Measurements from ENCODE around the gene SCARF2. TPM values are rescaled to one million over a fixed set of nuclear protein-coding genes. Genes with fewer than 3 reads are reported as not detected.

Gene SCARF2
- total and polyA plus RNA-seq, 2 experiments from 2014 or later, result 1.8 to 16.6 TPM

DNA sequence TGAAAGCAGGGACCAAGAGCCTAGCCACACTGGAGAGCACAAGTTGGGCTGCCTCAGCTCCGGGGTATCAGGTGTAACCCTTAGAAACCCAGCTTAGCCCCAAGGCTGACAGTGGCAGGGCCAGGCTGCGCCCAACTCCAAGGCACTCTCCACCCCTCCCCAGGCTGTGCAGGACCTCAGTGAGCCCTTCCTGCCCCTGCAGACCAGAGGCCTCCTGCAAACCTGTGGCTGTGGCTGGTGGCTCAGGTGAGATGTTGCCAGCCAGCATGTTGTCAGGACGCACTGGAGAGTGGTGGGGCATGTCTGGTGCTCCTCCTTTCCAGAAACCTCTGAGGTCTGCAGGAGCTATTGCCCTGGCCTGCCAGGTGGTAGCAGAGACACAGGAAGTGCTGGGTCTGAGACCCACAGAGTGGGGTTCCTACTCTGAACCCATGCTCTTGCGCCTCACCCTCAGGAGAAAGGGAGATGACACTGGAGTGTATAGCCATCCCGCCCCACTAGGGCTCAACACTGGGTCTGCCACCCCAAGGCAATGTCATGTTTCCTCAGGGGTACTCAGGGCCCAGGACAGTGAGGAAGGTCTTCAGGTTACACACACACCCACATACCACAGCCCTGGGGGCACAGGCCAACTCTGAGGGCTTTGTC lies 2.4 kb upstream of the SCARF2 start:
- H3K4me3 Mint-ChIP-seq, result no peak overlapping the region
- Histone ChIP-seq H4K20me1 (replicated peaks; ENCODE audit: insufficient read depth) (peaks cover 2% of the 10 kb centered on the region; the same call in 1 of the 2 replicates), H3K4me3 (no peak overlapping the region), H2AFZ (no peak overlapping the region), H3K27me3 (ENCODE audit: insufficient read depth) (peaks cover 45% of the 10 kb centered on the region), H3K79me2 (replicated peaks; ENCODE audit: insufficient read depth) (peaks cover 9% of the 10 kb centered on the region), H3K4me2 (no peak overlapping the region), H3K36me3 (ENCODE audit: insufficient read depth) (no peaks in the 10 kb centered on the region), H3K4me1 (ENCODE audit: insufficient read depth) (peaks cover 7% of the 10 kb centered on the region; the same call in 1 of the 2 replicates), H3F3A (replicated peaks; ENCODE audit: low read depth) (0 out of 2 replicates have a peak, but pooled peaks cover 3% of the 10 kb centered on the region), H3K27ac (ENCODE audit: low read depth) (no peak overlapping the region), H3K9me2 (ENCODE audit: insufficient read depth) (no peaks in the 10 kb centered on the region)
- H3K27ac Mint-ChIP-seq, result no peak overlapping the region
- peaks cover 34% of the 10 kb centered on the region for H3K27me3 Mint-ChIP-seq (ENCODE audit: insufficient read depth, low read depth, poor library complexity)
- TF ChIP-seq STAT1 (IDR thresholded peaks at IDR 0.05; ENCODE audit: unreplicated experiment) (no peak), EZH2 (IDR thresholded peaks at IDR 0.05; ENCODE audit: low read depth, unreplicated experiment) (no peak), ZNF114 (CRISPR knock-in tag; IDR thresholded peaks at IDR 0.05) (no peak), ZNF331 (CRISPR knock-in tag; IDR thresholded peaks at IDR 0.05; ENCODE audit: low read depth) (no peak), JUNB (IDR thresholded peaks at IDR 0.05; ENCODE audit: unreplicated experiment) (no peak), EZH2phosphoT487 (IDR thresholded peaks at IDR 0.05; ENCODE audit: unreplicated experiment) (no peak), CREB1 (CRISPR knock-in tag; IDR thresholded peaks at IDR 0.05; ENCODE audit: low read depth) (no peak), POLR2AphosphoS5 (IDR thresholded peaks at IDR 0.05; ENCODE audit: low read depth) (no peak), NANOG (IDR thresholded peaks at IDR 0.05; ENCODE audit: borderline replicate concordance) (no peak)
- TF ChIP-seq, protein P1, sequence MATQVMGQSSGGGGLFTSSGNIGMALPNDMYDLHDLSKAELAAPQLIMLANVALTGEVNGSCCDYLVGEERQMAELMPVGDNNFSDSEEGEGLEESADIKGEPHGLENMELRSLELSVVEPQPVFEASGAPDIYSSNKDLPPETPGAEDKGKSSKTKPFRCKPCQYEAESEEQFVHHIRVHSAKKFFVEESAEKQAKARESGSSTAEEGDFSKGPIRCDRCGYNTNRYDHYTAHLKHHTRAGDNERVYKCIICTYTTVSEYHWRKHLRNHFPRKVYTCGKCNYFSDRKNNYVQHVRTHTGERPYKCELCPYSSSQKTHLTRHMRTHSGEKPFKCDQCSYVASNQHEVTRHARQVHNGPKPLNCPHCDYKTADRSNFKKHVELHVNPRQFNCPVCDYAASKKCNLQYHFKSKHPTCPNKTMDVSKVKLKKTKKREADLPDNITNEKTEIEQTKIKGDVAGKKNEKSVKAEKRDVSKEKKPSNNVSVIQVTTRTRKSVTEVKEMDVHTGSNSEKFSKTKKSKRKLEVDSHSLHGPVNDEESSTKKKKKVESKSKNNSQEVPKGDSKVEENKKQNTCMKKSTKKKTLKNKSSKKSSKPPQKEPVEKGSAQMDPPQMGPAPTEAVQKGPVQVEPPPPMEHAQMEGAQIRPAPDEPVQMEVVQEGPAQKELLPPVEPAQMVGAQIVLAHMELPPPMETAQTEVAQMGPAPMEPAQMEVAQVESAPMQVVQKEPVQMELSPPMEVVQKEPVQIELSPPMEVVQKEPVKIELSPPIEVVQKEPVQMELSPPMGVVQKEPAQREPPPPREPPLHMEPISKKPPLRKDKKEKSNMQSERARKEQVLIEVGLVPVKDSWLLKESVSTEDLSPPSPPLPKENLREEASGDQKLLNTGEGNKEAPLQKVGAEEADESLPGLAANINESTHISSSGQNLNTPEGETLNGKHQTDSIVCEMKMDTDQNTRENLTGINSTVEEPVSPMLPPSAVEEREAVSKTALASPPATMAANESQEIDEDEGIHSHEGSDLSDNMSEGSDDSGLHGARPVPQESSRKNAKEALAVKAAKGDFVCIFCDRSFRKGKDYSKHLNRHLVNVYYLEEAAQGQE (IDR thresholded peaks at IDR 0.05; ENCODE audit: unreplicated experiment), result no peak
- TF ChIP-seq, protein P2, sequence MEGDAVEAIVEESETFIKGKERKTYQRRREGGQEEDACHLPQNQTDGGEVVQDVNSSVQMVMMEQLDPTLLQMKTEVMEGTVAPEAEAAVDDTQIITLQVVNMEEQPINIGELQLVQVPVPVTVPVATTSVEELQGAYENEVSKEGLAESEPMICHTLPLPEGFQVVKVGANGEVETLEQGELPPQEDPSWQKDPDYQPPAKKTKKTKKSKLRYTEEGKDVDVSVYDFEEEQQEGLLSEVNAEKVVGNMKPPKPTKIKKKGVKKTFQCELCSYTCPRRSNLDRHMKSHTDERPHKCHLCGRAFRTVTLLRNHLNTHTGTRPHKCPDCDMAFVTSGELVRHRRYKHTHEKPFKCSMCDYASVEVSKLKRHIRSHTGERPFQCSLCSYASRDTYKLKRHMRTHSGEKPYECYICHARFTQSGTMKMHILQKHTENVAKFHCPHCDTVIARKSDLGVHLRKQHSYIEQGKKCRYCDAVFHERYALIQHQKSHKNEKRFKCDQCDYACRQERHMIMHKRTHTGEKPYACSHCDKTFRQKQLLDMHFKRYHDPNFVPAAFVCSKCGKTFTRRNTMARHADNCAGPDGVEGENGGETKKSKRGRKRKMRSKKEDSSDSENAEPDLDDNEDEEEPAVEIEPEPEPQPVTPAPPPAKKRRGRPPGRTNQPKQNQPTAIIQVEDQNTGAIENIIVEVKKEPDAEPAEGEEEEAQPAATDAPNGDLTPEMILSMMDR (conservative IDR thresholded peaks at IDR 0.05; ENCODE audit: low read depth in 2 of 2), result no peak
- TF ChIP-seq, protein P3, sequence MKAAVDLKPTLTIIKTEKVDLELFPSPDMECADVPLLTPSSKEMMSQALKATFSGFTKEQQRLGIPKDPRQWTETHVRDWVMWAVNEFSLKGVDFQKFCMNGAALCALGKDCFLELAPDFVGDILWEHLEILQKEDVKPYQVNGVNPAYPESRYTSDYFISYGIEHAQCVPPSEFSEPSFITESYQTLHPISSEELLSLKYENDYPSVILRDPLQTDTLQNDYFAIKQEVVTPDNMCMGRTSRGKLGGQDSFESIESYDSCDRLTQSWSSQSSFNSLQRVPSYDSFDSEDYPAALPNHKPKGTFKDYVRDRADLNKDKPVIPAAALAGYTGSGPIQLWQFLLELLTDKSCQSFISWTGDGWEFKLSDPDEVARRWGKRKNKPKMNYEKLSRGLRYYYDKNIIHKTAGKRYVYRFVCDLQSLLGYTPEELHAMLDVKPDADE (IDR thresholded peaks at IDR 0.05), result no peak
- TF ChIP-seq, protein P4, sequence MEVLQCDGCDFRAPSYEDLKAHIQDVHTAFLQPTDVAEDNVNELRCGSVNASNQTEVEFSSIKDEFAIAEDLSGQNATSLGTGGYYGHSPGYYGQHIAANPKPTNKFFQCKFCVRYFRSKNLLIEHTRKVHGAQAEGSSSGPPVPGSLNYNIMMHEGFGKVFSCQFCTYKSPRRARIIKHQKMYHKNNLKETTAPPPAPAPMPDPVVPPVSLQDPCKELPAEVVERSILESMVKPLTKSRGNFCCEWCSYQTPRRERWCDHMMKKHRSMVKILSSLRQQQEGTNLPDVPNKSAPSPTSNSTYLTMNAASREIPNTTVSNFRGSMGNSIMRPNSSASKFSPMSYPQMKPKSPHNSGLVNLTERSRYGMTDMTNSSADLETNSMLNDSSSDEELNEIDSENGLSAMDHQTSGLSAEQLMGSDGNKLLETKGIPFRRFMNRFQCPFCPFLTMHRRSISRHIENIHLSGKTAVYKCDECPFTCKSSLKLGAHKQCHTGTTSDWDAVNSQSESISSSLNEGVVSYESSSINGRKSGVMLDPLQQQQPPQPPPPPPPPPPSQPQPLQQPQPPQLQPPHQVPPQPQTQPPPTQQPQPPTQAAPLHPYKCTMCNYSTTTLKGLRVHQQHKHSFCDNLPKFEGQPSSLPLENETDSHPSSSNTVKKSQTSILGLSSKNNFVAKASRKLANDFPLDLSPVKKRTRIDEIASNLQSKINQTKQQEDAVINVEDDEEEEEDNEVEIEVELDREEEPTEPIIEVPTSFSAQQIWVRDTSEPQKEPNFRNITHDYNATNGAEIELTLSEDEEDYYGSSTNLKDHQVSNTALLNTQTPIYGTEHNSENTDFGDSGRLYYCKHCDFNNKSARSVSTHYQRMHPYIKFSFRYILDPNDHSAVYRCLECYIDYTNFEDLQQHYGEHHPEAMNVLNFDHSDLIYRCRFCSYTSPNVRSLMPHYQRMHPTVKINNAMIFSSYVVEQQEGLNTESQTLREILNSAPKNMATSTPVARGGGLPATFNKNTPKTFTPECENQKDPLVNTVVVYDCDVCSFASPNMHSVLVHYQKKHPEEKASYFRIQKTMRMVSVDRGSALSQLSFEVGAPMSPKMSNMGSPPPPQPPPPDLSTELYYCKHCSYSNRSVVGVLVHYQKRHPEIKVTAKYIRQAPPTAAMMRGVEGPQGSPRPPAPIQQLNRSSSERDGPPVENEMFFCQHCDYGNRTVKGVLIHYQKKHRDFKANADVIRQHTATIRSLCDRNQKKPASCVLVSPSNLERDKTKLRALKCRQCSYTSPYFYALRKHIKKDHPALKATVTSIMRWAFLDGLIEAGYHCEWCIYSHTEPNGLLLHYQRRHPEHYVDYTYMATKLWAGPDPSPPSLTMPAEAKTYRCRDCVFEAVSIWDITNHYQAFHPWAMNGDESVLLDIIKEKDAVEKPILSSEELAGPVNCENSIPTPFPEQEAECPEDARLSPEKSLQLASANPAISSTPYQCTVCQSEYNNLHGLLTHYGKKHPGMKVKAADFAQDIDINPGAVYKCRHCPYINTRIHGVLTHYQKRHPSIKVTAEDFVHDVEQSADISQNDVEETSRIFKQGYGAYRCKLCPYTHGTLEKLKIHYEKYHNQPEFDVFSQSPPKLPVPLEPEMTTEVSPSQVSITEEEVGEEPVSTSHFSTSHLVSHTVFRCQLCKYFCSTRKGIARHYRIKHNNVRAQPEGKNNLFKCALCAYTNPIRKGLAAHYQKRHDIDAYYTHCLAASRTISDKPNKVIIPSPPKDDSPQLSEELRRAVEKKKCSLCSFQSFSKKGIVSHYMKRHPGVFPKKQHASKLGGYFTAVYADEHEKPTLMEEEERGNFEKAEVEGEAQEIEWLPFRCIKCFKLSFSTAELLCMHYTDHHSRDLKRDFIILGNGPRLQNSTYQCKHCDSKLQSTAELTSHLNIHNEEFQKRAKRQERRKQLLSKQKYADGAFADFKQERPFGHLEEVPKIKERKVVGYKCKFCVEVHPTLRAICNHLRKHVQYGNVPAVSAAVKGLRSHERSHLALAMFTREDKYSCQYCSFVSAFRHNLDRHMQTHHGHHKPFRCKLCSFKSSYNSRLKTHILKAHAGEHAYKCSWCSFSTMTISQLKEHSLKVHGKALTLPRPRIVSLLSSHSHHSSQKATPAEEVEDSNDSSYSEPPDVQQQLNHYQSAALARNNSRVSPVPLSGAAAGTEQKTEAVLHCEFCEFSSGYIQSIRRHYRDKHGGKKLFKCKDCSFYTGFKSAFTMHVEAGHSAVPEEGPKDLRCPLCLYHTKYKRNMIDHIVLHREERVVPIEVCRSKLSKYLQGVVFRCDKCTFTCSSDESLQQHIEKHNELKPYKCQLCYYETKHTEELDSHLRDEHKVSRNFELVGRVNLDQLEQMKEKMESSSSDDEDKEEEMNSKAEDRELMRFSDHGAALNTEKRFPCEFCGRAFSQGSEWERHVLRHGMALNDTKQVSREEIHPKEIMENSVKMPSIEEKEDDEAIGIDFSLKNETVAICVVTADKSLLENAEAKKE (CRISPR knock-in tag; IDR thresholded peaks at IDR 0.05), result no peak
- DNase-seq (ENCODE audit: low spot score) (no peak), ATAC-seq (no peak)
- peaks cover 10% of the 10 kb centered on the region for H3K4me1 Mint-ChIP-seq
- peaks cover 3% of the 10 kb centered on the region; the same call in 1 of the 3 replicates for H3K36me3 Mint-ChIP-seq (ENCODE audit: low read depth)
- H3K9me3 Mint-ChIP-seq, result no peaks in the 10 kb centered on the region; the same call in 2 of the 3 replicates

Data from GM23338 (cell line).